T-cell (primary cell): ENCODE data around the gene ZBTB2. TPM values are rescaled to one million over a fixed set of nuclear protein-coding genes. Genes with fewer than 3 reads are reported as not detected.
"Not testable (repeated sequence)": the region's sequence is repeated elsewhere in the genome, so short reads cannot be mapped to it uniquely, and the experiment has no call there.

Experiments
- ATAC-seq, 4 experiments: fragments of 200-7000 bp in 3 of 4; fragments of 150-1000 bp in 1 of 4; cut with Tn5 transposase; replicated peaks in 1 of 4; 1 replicate in 3 of 4; 2 replicates in 1 of 4; pipeline ENCODE4 v1.10.0; 2021; ENCODE audit warnings: moderate library complexity in 3 of 4, mild to moderate bottlenecking in 2 of 4, moderate number of reproducible peaks in 1 of 4
- CTCF ChIA-PET, 2 donors: fragments of 300-600 bp; sonication (Branson Sonifier 250); formaldehyde crosslinking; loops; one replicate each; lab custom pipeline; 2022; ENCODE audit warnings: antibody characterized with exemption in 2 of 2; lab: Charles Lee
- POLR2A ChIA-PET, 2 donors: fragments of 300-600 bp; sonication (Branson Sonifier 250); formaldehyde crosslinking; loops; one replicate each; lab custom pipeline; 2022; ENCODE audit warnings: antibody characterized with exemption in 2 of 2; lab: Charles Lee
- DNase-seq, 35 experiments: peaks; one replicate each; pipeline versions ENCODE4 v3.0.0 to v3.0.0-alpha.2; 2013 to 2023
- H3K27ac ChIP-seq: one replicate; pipeline ENCODE4 v1.5.1; 2013; ENCODE audit warnings: low read length
- H3K27me3 ChIP-seq, 2 experiments: replicated peaks in 1 of 2; 1 replicate in 1 of 2; 2 replicates in 1 of 2; pipeline versions ENCODE4 v1.6.1 to v1.7.0; 2013; ENCODE audit warnings: low read length in 1 of 2, mixed read lengths in 1 of 2; ENCODE audit not compliant: control insufficient read depth in 2 of 2, insufficient read depth in 2 of 2; ENCODE audit errors: extremely low read depth in 1 of 2
- H3K36me3 ChIP-seq, 2 donors: 1 replicate in 1 of 2; 2 replicates in 1 of 2; pipeline versions ENCODE4 v1.6.1 to v1.7.0; 2013; ENCODE audit warnings: low read length in 1 of 2; ENCODE audit not compliant: control insufficient read depth in 2 of 2, insufficient read depth in 1 of 2; ENCODE audit errors: extremely low read depth in 1 of 2
- H3K4me1 ChIP-seq, 2 experiments: 1 replicate in 1 of 2; 2 replicates in 1 of 2; pipeline versions ENCODE4 v1.6.1 to v1.7.0; 2013; ENCODE audit warnings: low read length in 2 of 2, mixed read lengths in 1 of 2; ENCODE audit not compliant: insufficient read depth in 2 of 2, control insufficient read depth in 1 of 2; ENCODE audit errors: extremely low read depth in 1 of 2
- H3K4me3 ChIP-seq, 2 donors: 1 replicate in 1 of 2; 2 replicates in 1 of 2; pipeline versions ENCODE4 v1.5.1 to v1.7.0; 2013; ENCODE audit warnings: mild to moderate bottlenecking in 2 of 2, low read length in 1 of 2, moderate library complexity in 1 of 2; ENCODE audit not compliant: control insufficient read depth in 1 of 2; ENCODE audit errors: extremely low read depth in 1 of 2
- H3K9me3 ChIP-seq: 2 replicates; pipeline ENCODE4 v1.7.0; 2013
- H3K27ac Mint-ChIP-seq, 2 donors: one replicate each; pipeline ENCODE4 v1.8.0; 2020 to 2021; ENCODE audit warnings: mild to moderate bottlenecking in 2 of 2, mixed read lengths in 2 of 2
- H3K27me3 Mint-ChIP-seq, 2 donors: one replicate each; pipeline ENCODE4 v1.8.0; 2021 to 2022; ENCODE audit warnings: mixed read lengths in 2 of 2
- H3K36me3 Mint-ChIP-seq: one replicate; pipeline ENCODE4 v1.8.0; 2021; ENCODE audit warnings: mixed read lengths
- H3K4me1 Mint-ChIP-seq, 3 donors: one replicate each; pipeline ENCODE4 v1.8.0; 2020 to 2022; ENCODE audit warnings: mixed read lengths in 3 of 3, mild to moderate bottlenecking in 1 of 3
- H3K4me3 Mint-ChIP-seq, 3 donors: one replicate each; pipeline ENCODE4 v1.8.0; 2020 to 2022; ENCODE audit warnings: mild to moderate bottlenecking in 3 of 3, mixed read lengths in 3 of 3, moderate library complexity in 3 of 3
- H3K9me3 Mint-ChIP-seq, 3 donors: one replicate each; pipeline ENCODE4 v1.8.0; 2020 to 2022; ENCODE audit warnings: mixed read lengths in 3 of 3
- WGBS: methylation state at CpG from one replicate; pipeline ENCODE4 v1.1.5; 2013; ENCODE audit warnings: missing lambda C conversion rate; ENCODE audit not compliant: insufficient coverage; 5-methylcytosine and 5-hydroxymethylcytosine counted together
- total RNA-seq, 35 experiments: library from RNA in 6 of 35; stranded (reverse) in 6 of 35; fragments of 120-200 nt in 1 of 35; gene quantifications; one replicate each; pipeline versions ENCODE4 v1.2.1 to v1.2.4 and lab custom pipeline; 2013 to 2026

Gene ZBTB2
- total RNA-seq, 5 donors from 2014 or later (not counting 1 experiment from before 2014, with no cell fraction given), result 16.1 to 28.3 (median 27.4) TPM

DNA sequence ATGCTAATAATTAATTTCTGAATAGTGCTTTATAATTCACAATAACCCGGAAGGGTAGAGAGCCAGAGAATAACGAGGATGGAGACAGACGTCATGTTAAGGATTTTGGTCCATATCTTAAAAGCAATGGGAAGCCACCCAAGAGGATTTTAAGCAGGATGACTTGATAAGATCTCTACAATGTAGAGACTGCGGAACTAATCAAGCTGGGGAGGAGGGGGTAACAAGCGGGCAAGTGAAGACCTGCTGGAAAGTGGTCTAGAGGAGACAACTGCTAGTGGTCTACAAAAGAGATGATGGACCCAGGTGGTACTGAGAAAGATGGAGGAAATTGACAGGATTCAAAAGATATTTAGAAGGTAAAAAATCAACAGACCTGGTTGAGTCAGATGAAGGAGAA is 7.2 kb downstream of the ZBTB2 start:
- POLR2A ChIA-PET, result no interaction called here
- H3K4me1 ChIP-seq, result peaks cover 27 to 48% of the 10 kb centered on the region in 2 experiments
- WGBS, result 100% methylated on average over 2 of the region's 5 CpGs
- H3K27ac Mint-ChIP-seq, result peak overlapping the region; percentile 50 to 77
- no peak overlapping the region for H3K4me3 ChIP-seq
- no peaks in the 10 kb centered on the region for H3K27me3 Mint-ChIP-seq
- no peaks in the 10 kb centered on the region for H3K27me3 ChIP-seq
- H3K4me1 Mint-ChIP-seq, result peaks cover 62 to 72% (median 71%) of the 10 kb centered on the region in 3 donors
- no peaks in the 10 kb centered on the region for H3K9me3 ChIP-seq
- peaks cover 0 to 13% of the 10 kb centered on the region in 2 donors for H3K36me3 ChIP-seq
- H3K9me3 Mint-ChIP-seq, result no peaks in the 10 kb centered on the region
- peak overlapping the region in 1 of 3 donors; percentile 56 for H3K4me3 Mint-ChIP-seq
- ATAC-seq (no peak), DNase-seq (no peak)
- CTCF ChIA-PET, result no interaction called here
- H3K36me3 Mint-ChIP-seq, result peaks cover 10% of the 10 kb centered on the region
- H3K27ac ChIP-seq, result no peak overlapping the region

GRCh38 chr6:151382631-151383030 is 8.7 kb downstream of the ZBTB2 start:
- ChIA-PET POLR2A (interaction anchor here (0.6 to 0.7 kb wide), 2 partner anchors 8 to 12 kb away, joined by 4 read pairs; no protein-coding TSS in a partner anchor), CTCF (interaction anchor here in 1 of 2 donors (0.6 to 1.3 kb wide), 2 partner anchors 69 to 90 kb away, joined by 3 to 6 read pairs; partner anchors contain the start of gene RMND1)
- Histone ChIP-seq H3K4me1 (peaks cover 23 to 42% of the 10 kb centered on the region in 2 experiments), H3K36me3 (peaks cover 0 to 13% of the 10 kb centered on the region in 2 donors)
- H3K27ac ChIP-seq, H3K27me3 Mint-ChIP-seq, H3K9me3 Mint-ChIP-seq, H3K27me3 ChIP-seq, H3K27ac Mint-ChIP-seq, DNase-seq, ATAC-seq, H3K9me3 ChIP-seq, H3K4me3 Mint-ChIP-seq, H3K4me3 ChIP-seq: not testable (repeated sequence)
- WGBS, result no CpG with 5 or more reads among the region's 9 CpGs
- Mint-ChIP-seq H3K4me1 (peaks cover 69 to 73% (median 72%) of the 10 kb centered on the region in 3 donors), H3K36me3 (peaks cover 10% of the 10 kb centered on the region)

DNA sequence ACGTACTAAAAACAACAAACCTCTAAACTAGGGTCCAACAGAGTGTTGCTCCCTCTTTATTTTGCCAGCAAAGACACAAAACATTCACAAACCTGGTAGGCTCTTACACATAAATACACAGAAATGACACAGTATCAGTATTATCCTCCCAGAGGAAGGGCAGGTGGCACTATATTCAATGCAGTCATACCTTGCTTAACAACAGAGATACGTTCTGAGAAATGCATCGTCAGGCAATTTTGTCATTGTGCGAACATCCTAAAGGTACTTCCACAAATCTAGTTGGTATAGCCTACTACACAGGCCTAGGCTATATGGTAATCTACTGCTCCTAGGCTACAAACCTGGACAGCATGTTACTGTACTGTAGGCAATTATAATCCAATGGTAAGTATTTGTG is 9.6 kb downstream of the ZBTB2 start:
- Mint-ChIP-seq H3K27me3 (no peaks in the 10 kb centered on the region), H3K27ac (peak overlapping the region; percentile 74 to 89), H3K4me1 (peaks cover 69 to 76% (median 72%) of the 10 kb centered on the region in 3 donors), H3K36me3 (peaks cover 10% of the 10 kb centered on the region), H3K4me3 (peak overlapping the region in 2 of 3 donors; percentile 13 to 84), H3K9me3 (no peaks in the 10 kb centered on the region)
- no peaks in the 10 kb centered on the region for H3K27me3 ChIP-seq
- no peaks in the 10 kb centered on the region for H3K9me3 ChIP-seq
- H3K4me3 ChIP-seq, result no peak overlapping the region
- ChIA-PET POLR2A (no interaction called here), CTCF (interaction anchor here in 1 of 2 donors (0.6 to 1.3 kb wide), 2 partner anchors 70 to 91 kb away, joined by 3 to 6 read pairs; partner anchors contain the start of gene RMND1)
- no peak for DNase-seq
- WGBS, result 38% methylated on average over 2 of the region's 4 CpGs
- H3K27ac ChIP-seq, result peak overlapping the region; percentile 6
- H3K36me3 ChIP-seq, result peaks cover 0 to 13% of the 10 kb centered on the region in 2 donors
- H3K4me1 ChIP-seq, result peaks cover 20 to 43% of the 10 kb centered on the region in 2 experiments
- no peak for ATAC-seq

DNA sequence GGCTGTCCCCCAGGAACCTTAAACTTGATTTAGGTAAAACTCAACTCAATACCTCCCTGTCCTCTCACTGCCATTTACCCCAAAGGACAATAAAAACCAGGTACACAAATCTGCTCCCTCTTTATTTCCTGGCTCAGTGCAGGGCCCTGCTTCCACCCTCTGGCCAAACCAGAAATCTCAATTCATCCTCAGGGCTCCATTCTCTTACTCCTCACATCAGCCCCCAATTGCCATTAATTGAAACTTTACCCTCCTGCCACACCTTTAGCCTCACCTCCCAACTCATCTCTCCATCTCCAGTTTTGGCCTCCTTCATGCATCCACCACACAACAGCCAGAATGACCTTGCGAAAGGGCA is 10.5 kb downstream of the ZBTB2 start:
- H3K4me1 Mint-ChIP-seq, result peaks cover 72 to 79% (median 75%) of the 10 kb centered on the region in 3 donors
- ATAC-seq (peak in 3 of 4 experiments; percentile 23 to 30 (median 25)), DNase-seq (no peak)
- no peaks in the 10 kb centered on the region for H3K9me3 Mint-ChIP-seq
- H3K4me3 Mint-ChIP-seq, result peak overlapping the region; percentile 80 to 84 (median 83)
- Histone ChIP-seq H3K36me3 (peaks cover 0 to 13% of the 10 kb centered on the region in 2 donors), H3K4me1 (peaks cover 29 to 42% of the 10 kb centered on the region in 2 experiments), H3K27me3 (no peaks in the 10 kb centered on the region), H3K9me3 (no peaks in the 10 kb centered on the region), H3K27ac (peak overlapping the region; percentile 91), H3K4me3 (peak overlapping the region; percentile 48 to 55)
- H3K27ac Mint-ChIP-seq, result peak overlapping the region; percentile 97 to 98
- H3K27me3 Mint-ChIP-seq, result no peaks in the 10 kb centered on the region
- peaks cover 10% of the 10 kb centered on the region for H3K36me3 Mint-ChIP-seq
- no CpG with 5 or more reads among the region's 1 CpG for WGBS
- POLR2A ChIA-PET, result interaction anchor here in 1 of 2 donors (0.6 kb wide), 1 partner anchor 9 kb away, joined by 3 read pairs; no protein-coding TSS in a partner anchor
- CTCF ChIA-PET, result interaction anchor here in 1 of 2 donors (0.8 kb wide), 1 partner anchor 9 kb away, joined by 3 read pairs; no protein-coding TSS in a partner anchor

DNA sequence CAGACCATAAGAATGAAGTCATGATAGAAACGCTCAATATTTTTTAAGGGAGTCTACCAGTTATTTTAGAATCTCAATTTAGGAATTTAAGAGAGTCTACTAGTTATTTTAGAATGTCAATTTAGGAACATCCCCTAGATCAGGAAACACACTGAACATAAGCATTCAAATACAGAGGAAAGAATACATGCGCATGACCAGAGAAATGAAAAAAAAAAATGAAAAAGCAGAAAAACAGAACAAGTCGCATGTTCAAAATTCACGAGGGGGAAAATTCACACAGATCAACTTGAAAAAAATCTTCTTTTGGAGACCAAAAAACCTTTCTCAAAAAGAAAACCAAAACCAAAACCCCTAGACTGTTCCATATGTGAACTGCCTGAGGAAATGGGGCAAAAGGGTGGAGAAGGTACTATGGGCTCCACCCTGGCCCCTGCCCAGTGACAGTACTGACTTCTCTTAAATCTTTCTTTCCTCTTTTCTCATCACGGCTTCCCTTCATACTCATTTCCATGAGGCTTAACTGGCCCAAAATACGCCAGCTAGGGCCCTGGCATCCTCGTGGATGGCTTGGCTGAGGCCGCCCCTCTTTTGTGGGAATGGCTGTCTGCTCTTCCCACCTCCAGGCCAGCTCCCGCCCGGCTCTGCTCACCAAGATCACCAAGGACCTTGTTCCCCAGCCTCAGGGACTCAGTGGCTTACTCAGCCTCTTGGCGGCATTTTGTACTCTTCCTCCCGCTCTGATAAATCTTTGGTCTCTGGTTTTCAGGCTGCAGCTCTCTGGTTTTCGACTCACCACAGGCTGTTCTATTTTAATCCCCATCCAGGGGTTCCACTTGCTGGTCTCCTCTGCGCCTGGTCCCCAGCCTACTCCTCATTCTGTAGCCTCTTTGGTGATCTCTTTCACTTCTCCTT is 11.2 kb downstream of the ZBTB2 start:
- no peaks in the 10 kb centered on the region for H3K9me3 ChIP-seq
- ChIA-PET POLR2A (no interaction called here), CTCF (interaction anchor here in 1 of 2 donors (0.8 kb wide), 1 partner anchor 10 kb away, joined by 3 read pairs; no protein-coding TSS in a partner anchor)
- H3K4me1 ChIP-seq, result peaks cover 28 to 47% of the 10 kb centered on the region in 2 experiments
- WGBS, result 22% methylated on average over 8 of the region's 14 CpGs
- Mint-ChIP-seq H3K27ac (peak overlapping the region; percentile 97 to 98), H3K36me3 (peaks cover 10% of the 10 kb centered on the region), H3K27me3 (no peaks in the 10 kb centered on the region), H3K4me3 (peak overlapping the region; percentile 80 to 84 (median 83)), H3K9me3 (no peaks in the 10 kb centered on the region), H3K4me1 (peaks cover 73 to 79% (median 75%) of the 10 kb centered on the region in 3 donors)
- peak overlapping the region; percentile 48 to 55 for H3K4me3 ChIP-seq
- peaks cover 0 to 13% of the 10 kb centered on the region in 2 donors for H3K36me3 ChIP-seq
- peak overlapping the region; percentile 91 for H3K27ac ChIP-seq
- no peaks in the 10 kb centered on the region for H3K27me3 ChIP-seq
- peak; percentile 73 to 84 (median 78) for ATAC-seq
- peak in 8 of 35 experiments; percentile 5 to 60 (median 16) for DNase-seq

- POLR2A ChIA-PET, result interaction anchor here in 1 of 2 donors (1.7 kb wide), 1 partner anchor 13 kb away, joined by 8 read pairs; no protein-coding TSS in a partner anchor
- DNase-seq (no peak), ATAC-seq (no peak)
- Mint-ChIP-seq H3K4me1 (peaks cover 82 to 93% (median 85%) of the 10 kb centered on the region in 3 donors), H3K27ac (peak overlapping the region in 1 of 2 donors; percentile 75), H3K27me3 (no peaks in the 10 kb centered on the region), H3K4me3 (peak overlapping the region in 1 of 3 donors; percentile 48), H3K9me3 (no peaks in the 10 kb centered on the region), H3K36me3 (peaks cover 11% of the 10 kb centered on the region)
- Histone ChIP-seq H3K36me3 (no peaks in the 10 kb centered on the region), H3K27me3 (no peaks in the 10 kb centered on the region), H3K9me3 (no peaks in the 10 kb centered on the region), H3K27ac (no peak overlapping the region), H3K4me3 (no peak overlapping the region), H3K4me1 (peaks cover 46 to 66% of the 10 kb centered on the region in 2 experiments)
- WGBS, result 100% methylated on average over 1 of the region's 3 CpGs
- CTCF ChIA-PET, result interaction anchor here in 1 of 2 donors (1.4 to 1.6 kb wide), 2 partner anchors 11 to 13 kb away, joined by 5 to 6 read pairs; no protein-coding TSS in a partner anchor
Measured at GRCh38 chr6:151377095-151377494, 14.3 kb downstream of the ZBTB2 start.
